OCI-LY1 (cell line): ENCODE measurements around the gene MAP2.

Experiments
- CTCF ChIP-seq: fragments of 200-600 bp; sonication (generic), shearing (Covaris generic); IDR thresholded peaks from 2 replicates; pipeline ENCODE4 v1.5.1; 2017; ENCODE audit warnings: mild to moderate bottlenecking, antibody characterized with exemption, low read length, moderate library complexity, mixed read lengths
- EZH2 ChIP-seq: fragments of 200-600 bp; sonication (generic), shearing (Covaris generic); IDR thresholded peaks from 2 replicates; pipeline ENCODE4 v1.8.0; 2017; ENCODE audit warnings: borderline replicate concordance, mixed run types, mild to moderate bottlenecking, antibody characterized with exemption, low read length, moderate library complexity, mixed read lengths

- TF ChIP-seq EZH2 (no peak), CTCF (no peak)
Observed at GRCh38 chr2:209609531-209609930, 185.7 kb downstream of the MAP2 start.
